Subcutaneous adipose tissue (tissue), 4 donors: ENCODE measurements around the gene PDGFB. TPM values are rescaled to one million over a fixed set of nuclear protein-coding genes. Genes with fewer than 3 reads are reported as not detected.

Experiments used
- total RNA-seq, 4 donors: library from RNA; depleted of rRNA; stranded (reverse); fragments of >200 nt; gene quantifications; one replicate each; pipeline ENCODE4 v1.1.0, GENCODE V29; 2016
- TF ChIP-seq, protein P1 (sequence below): fragments of 450-650 bp; IDR thresholded peaks from one replicate; pipeline ENCODE4 v1.5.1; 2016; ENCODE audit warnings: low read depth, mild to moderate bottlenecking, control low read depth, antibody characterized with exemption, moderate library complexity

Gene PDGFB
- 10 to 100 TPM in 2 of 4 donors, 1 to 10 TPM in 2; 5.8 to 41.3 (median 8.4) TPM for total RNA-seq

GRCh38 chr22:39244496-39245129, at the start of gene PDGFB:
PDGFB (minus strand) TSS chr22:39244982; CDS start chr22:39243963, 1,019 bp downstream.
- TF ChIP-seq, protein P1, sequence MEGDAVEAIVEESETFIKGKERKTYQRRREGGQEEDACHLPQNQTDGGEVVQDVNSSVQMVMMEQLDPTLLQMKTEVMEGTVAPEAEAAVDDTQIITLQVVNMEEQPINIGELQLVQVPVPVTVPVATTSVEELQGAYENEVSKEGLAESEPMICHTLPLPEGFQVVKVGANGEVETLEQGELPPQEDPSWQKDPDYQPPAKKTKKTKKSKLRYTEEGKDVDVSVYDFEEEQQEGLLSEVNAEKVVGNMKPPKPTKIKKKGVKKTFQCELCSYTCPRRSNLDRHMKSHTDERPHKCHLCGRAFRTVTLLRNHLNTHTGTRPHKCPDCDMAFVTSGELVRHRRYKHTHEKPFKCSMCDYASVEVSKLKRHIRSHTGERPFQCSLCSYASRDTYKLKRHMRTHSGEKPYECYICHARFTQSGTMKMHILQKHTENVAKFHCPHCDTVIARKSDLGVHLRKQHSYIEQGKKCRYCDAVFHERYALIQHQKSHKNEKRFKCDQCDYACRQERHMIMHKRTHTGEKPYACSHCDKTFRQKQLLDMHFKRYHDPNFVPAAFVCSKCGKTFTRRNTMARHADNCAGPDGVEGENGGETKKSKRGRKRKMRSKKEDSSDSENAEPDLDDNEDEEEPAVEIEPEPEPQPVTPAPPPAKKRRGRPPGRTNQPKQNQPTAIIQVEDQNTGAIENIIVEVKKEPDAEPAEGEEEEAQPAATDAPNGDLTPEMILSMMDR = no peak

GRCh38 chr22:39293766-39294368, 49.1 kb upstream of the PDGFB start:
- TF ChIP-seq, protein P1 = no peak

DNA sequence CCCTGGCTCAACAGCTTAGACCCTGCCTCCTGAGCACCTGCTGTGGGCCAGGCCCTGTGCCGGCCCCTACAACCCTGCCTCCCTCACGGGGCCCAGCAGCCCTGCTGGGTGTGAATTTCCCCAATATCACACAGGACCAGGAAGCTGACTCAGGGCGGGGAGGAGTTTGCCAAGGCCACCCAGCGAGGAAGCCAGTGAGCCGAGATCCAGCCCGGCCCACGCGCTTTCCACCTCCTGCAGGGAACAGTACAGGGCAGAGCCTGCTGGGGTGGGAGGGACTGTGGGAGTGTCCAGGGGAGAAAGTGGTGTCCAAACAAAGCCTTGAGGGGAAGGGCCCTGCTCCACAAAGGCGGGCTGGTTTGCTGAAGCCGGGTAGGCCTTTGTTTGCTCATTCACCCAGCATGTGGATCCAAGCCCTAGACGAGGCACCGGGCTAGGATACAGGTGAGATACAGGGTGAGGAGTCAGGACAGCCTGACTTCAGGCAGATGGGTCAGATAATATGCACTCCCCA, 47.8 kb upstream of the PDGFB start:
- TF ChIP-seq, protein P1 = no peak

DNA sequence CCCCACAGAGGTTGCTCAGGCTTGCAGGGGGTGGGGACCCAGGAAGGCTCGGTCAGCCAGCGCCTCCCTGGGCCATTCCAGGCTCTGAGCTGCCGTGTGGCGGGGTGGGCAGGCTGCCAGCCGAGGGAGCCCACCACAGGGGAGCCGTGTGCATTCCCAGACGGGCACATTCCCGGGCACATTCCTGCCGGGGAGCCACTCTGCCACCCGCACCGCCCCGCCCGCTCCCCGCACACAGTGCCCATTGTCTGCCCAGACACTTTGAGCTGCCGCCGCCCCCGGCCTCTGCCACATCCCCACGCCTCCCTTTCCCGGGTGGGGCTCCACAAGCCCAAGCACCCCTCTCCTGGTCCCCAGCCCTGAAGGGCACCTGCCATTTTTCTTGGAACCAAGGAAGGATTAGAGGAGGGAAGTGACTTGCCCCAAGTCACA, 47.3 kb upstream of the PDGFB start:
- TF ChIP-seq, protein P1 = no peak

DNA sequence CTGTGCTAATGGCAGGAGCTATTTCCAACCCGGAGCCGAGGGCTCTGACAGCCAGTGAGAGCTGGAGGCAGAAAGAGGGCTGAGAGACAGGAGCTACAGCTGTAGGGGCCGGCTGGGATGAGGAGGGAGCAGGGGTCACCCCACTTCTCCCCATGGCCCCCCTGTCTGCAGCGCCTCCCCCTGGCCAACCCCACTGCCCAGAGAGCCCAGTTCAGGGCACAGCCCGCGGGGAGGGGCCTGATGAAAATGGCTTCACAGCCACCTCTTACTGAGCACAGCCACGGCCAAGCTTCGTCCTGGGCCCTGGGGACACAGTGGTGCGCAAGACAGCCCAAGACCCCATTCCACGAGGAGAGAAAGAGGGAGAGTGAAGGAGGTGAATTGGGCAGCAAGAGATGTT, 46.7 kb upstream of the PDGFB start:
- TF ChIP-seq, protein P1 = no peak

- TF ChIP-seq, protein P1 = no peak
Measured at GRCh38 chr22:39290724-39291161, 46.0 kb upstream of the PDGFB start.

DNA sequence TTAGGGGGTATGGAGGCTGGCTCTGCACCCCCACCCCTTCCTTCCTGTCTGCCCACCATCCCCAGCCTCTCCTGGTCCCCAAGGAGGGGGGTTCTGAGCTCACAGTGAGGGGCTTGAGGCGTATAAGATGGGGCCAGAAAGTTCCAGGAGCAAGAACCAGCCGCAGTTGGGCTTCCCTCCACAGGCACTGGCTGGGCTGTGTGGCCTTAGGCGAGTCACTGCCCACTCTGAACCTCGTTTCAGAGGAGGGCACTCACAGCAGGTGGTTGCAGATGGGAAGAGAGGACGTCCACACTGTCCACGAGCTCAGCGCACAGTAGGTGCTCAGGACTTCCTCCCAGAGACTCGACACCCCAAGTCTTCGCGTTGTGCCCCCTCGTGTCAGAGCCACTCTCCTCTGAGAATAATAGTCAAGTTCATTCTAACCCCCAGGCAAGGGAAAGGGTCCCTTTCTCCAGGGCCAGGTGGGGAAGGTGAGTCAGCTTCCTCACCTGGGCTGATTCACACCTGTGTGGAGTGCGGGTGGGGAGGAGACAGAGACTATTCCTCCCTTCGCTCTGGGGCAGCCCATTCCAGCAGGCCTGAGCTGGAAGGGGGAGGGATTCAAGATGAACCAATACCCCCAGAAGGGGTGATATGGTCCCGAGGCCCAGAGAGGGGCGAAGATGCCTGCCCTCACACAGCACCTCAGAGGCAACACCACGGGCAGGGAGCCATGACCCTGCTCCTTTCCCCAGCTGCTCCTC, 45.4 kb upstream of the PDGFB start:
- TF ChIP-seq, protein P1 = no peak
